H1 (cell line): ENCODE results near the gene TBC1D12. TPM values are rescaled to one million over a fixed set of nuclear protein-coding genes. Genes with fewer than 3 reads are reported as not detected.

ENCODE experiments used
- CTBP2 ChIP-seq: IDR thresholded peaks from 2 replicates; pipeline ENCODE4 v1.7.0; 2011; ENCODE audit warnings: borderline replicate concordance, mild to moderate bottlenecking, moderate library complexity, mixed read lengths, low read length; ENCODE audit not compliant: insufficient read depth, insufficient read length
- E2F6 ChIP-seq: IDR thresholded peaks from 2 replicates; pipeline ENCODE4 v1.6.1; 2012; ENCODE audit warnings: inconsistent platforms
- EGR1 ChIP-seq: IDR thresholded peaks from 2 replicates; pipeline ENCODE4 v1.6.1; 2011; ENCODE audit warnings: low read depth, low read length, borderline replicate concordance
- JUND ChIP-seq: IDR thresholded peaks from 2 replicates; pipeline ENCODE4 v1.6.1; 2011; ENCODE audit warnings: mild to moderate bottlenecking, improper control_type of control experiment, low read length
- NANOG ChIP-seq: IDR thresholded peaks from 2 replicates; pipeline ENCODE4 v1.6.1; 2011; ENCODE audit warnings: low read length, low read depth, mild to moderate bottlenecking, inconsistent platforms; ENCODE audit not compliant: insufficient read depth, poor library complexity, severe bottlenecking
- NRF1 ChIP-seq: IDR thresholded peaks from 2 replicates; pipeline ENCODE4 v1.6.1; 2011; ENCODE audit warnings: mild to moderate bottlenecking, low read depth, low read length, improper control_type of control experiment
- POLR2A ChIP-seq, 2 experiments: IDR thresholded peaks; 1 replicate in 1 of 2; 2 replicates in 1 of 2; pipeline ENCODE4 v1.6.1; 2011; ENCODE audit warnings: low read depth in 2 of 2, low read length in 2 of 2, mild to moderate bottlenecking in 2 of 2; ENCODE audit errors: control extremely low read depth in 1 of 2
- SIN3A ChIP-seq, 2 experiments: IDR thresholded peaks in 1 of 2; conservative IDR thresholded peaks in 1 of 2; 2 replicates each; pipeline ENCODE4 v1.6.1; 2011 to 2012; ENCODE audit warnings: low read length in 2 of 2, improper control_type of control experiment in 1 of 2, low read depth in 1 of 2, mild to moderate bottlenecking in 1 of 2
- SIX5 ChIP-seq: IDR thresholded peaks from 2 replicates; pipeline ENCODE4 v1.6.1; 2011; ENCODE audit warnings: mild to moderate bottlenecking, low read depth, low read length
- TAF7 ChIP-seq: optimal IDR thresholded peaks from 2 replicates; pipeline ENCODE3; 2011; ENCODE audit warnings: low read depth, mild to moderate bottlenecking, inconsistent platforms, low read length, moderate library complexity, borderline replicate concordance
- polyA plus RNA-seq, 7 experiments: library from polyadenylated mRNA; depleted of rRNA in 3 of 7; stranded (reverse) in 5 of 7; unstranded in 2 of 7; fragments of >200 nt in 5 of 7; fragments of 200-250 nt in 2 of 7; gene quantifications; 1 replicate in 5 of 7; 2 replicates in 1 of 7; 4 replicates in 1 of 7; pipeline versions ENCODE4 v1.2.1 to v1.2.3, GENCODE V29; 2011 to 2013; ENCODE audit warnings: missing spikeins in 2 of 7, mixed read lengths in 2 of 7
- total RNA-seq: library from RNA; stranded (reverse); fragmentation: NEBNext Ultra II Directional; extraction: Animal tissue kit (Norgen Biotek cat#: 25700); gene quantifications from 2 replicates; pipeline ENCODE4 v1.2.1, GENCODE V29; 2021
- TF ChIP-seq, protein P1 (sequence below): fragments of 300-600 bp; sonication (generic); IDR thresholded peaks from 2 replicates; pipeline ENCODE4 v1.7.1; 2012; ENCODE audit warnings: low read length, moderate library complexity, mild to moderate bottlenecking, inconsistent platforms; ENCODE audit not compliant: insufficient replicate concordance

The TBC1D12 gene
- total and polyA plus RNA-seq, 2 of the 8 experiments (the other 6 are each of a cell fraction or from before 2014, with no cell fraction given), result 1.1 to 3.2 TPM

DNA sequence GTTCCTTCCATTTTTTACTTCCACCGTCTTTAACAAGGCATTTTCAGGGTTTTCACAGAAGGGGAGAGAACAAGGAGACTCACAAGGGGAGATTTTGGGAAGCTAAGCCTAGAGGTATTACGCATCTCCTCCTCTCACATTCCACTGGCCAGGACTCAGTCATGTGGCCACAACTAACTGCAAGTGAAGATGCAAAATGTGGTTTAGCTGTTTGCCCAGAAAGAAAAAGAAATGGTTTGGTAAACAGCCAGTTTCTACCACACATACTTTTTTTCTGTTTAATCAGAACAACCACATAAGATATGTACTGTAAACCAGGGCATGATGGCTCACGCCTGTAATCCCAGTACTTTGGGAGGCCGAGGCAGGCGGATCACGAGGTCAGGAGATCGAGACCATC lies 121.8 kb downstream of the TBC1D12 start (continued):
- TF ChIP-seq, protein P1, sequence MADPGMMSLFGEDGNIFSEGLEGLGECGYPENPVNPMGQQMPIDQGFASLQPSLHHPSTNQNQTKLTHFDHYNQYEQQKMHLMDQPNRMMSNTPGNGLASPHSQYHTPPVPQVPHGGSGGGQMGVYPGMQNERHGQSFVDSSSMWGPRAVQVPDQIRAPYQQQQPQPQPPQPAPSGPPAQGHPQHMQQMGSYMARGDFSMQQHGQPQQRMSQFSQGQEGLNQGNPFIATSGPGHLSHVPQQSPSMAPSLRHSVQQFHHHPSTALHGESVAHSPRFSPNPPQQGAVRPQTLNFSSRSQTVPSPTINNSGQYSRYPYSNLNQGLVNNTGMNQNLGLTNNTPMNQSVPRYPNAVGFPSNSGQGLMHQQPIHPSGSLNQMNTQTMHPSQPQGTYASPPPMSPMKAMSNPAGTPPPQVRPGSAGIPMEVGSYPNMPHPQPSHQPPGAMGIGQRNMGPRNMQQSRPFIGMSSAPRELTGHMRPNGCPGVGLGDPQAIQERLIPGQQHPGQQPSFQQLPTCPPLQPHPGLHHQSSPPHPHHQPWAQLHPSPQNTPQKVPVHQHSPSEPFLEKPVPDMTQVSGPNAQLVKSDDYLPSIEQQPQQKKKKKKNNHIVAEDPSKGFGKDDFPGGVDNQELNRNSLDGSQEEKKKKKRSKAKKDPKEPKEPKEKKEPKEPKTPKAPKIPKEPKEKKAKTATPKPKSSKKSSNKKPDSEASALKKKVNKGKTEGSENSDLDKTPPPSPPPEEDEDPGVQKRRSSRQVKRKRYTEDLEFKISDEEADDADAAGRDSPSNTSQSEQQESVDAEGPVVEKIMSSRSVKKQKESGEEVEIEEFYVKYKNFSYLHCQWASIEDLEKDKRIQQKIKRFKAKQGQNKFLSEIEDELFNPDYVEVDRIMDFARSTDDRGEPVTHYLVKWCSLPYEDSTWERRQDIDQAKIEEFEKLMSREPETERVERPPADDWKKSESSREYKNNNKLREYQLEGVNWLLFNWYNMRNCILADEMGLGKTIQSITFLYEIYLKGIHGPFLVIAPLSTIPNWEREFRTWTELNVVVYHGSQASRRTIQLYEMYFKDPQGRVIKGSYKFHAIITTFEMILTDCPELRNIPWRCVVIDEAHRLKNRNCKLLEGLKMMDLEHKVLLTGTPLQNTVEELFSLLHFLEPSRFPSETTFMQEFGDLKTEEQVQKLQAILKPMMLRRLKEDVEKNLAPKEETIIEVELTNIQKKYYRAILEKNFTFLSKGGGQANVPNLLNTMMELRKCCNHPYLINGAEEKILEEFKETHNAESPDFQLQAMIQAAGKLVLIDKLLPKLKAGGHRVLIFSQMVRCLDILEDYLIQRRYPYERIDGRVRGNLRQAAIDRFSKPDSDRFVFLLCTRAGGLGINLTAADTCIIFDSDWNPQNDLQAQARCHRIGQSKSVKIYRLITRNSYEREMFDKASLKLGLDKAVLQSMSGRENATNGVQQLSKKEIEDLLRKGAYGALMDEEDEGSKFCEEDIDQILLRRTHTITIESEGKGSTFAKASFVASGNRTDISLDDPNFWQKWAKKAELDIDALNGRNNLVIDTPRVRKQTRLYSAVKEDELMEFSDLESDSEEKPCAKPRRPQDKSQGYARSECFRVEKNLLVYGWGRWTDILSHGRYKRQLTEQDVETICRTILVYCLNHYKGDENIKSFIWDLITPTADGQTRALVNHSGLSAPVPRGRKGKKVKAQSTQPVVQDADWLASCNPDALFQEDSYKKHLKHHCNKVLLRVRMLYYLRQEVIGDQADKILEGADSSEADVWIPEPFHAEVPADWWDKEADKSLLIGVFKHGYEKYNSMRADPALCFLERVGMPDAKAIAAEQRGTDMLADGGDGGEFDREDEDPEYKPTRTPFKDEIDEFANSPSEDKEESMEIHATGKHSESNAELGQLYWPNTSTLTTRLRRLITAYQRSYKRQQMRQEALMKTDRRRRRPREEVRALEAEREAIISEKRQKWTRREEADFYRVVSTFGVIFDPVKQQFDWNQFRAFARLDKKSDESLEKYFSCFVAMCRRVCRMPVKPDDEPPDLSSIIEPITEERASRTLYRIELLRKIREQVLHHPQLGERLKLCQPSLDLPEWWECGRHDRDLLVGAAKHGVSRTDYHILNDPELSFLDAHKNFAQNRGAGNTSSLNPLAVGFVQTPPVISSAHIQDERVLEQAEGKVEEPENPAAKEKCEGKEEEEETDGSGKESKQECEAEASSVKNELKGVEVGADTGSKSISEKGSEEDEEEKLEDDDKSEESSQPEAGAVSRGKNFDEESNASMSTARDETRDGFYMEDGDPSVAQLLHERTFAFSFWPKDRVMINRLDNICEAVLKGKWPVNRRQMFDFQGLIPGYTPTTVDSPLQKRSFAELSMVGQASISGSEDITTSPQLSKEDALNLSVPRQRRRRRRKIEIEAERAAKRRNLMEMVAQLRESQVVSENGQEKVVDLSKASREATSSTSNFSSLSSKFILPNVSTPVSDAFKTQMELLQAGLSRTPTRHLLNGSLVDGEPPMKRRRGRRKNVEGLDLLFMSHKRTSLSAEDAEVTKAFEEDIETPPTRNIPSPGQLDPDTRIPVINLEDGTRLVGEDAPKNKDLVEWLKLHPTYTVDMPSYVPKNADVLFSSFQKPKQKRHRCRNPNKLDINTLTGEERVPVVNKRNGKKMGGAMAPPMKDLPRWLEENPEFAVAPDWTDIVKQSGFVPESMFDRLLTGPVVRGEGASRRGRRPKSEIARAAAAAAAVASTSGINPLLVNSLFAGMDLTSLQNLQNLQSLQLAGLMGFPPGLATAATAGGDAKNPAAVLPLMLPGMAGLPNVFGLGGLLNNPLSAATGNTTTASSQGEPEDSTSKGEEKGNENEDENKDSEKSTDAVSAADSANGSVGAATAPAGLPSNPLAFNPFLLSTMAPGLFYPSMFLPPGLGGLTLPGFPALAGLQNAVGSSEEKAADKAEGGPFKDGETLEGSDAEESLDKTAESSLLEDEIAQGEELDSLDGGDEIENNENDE, result no peak
- TF ChIP-seq E2F6, result no peak
- no peak for TF ChIP-seq EGR1
- no peak for TF ChIP-seq CTBP2
- TF ChIP-seq TAF7, result no peak
- no peak for TF ChIP-seq NRF1
- TF ChIP-seq JUND, result no peak
- TF ChIP-seq NANOG, result no peak
- no peak for TF ChIP-seq SIN3A (conservative IDR thresholded peaks at IDR 0.05 in 1 of 2, IDR thresholded peaks at IDR 0.05 in 1 of 2; ENCODE audit: low read depth in 1 of 2, low read length in 2 of 2)
- TF ChIP-seq SIX5, result no peak
- TF ChIP-seq POLR2A (IDR thresholded peaks at IDR 0.05; ENCODE audit: control extremely low read depth in 1 of 2, low read depth in 2 of 2, low read length in 2 of 2), result no peak
